HG03439 (cell line): ENCODE results near the gene IGDCC3.

ENCODE experiments used
- ATAC-seq: cut with Tn5 transposase; IDR thresholded peaks from one replicate; pipeline ENCODE4 v1.9.1; 2021; ENCODE audit warnings: mild to moderate bottlenecking, moderate library complexity; ENCODE audit not compliant: unreplicated experiment

The IGDCC3 gene

GRCh38 chr15:65377976-65378366, at the start of gene IGDCC3:
IGDCC3 (minus strand) TSS chr15:65378002; CDS start chr15:65377788, 214 bp downstream.
- no peak for ATAC-seq

GRCh38 chr15:65426216-65426853, 48.5 kb upstream of the IGDCC3 start:
- ATAC-seq: no peak

- no peak for ATAC-seq
These were observed 46.9 kb upstream of the IGDCC3 start for GRCh38 chr15:65424683-65425082.

GRCh38 chr15:65423976-65424679, 46.3 kb upstream of the IGDCC3 start:
- ATAC-seq: no peak

- ATAC-seq: no peak
These were observed 45.6 kb upstream of the IGDCC3 start for GRCh38 chr15:65423150-65423975.

GRCh38 chr15:65421360-65422215, 43.8 kb upstream of the IGDCC3 start:
- no peak for ATAC-seq

GRCh38 chr15:65420975-65421359, 43.2 kb upstream of the IGDCC3 start:
- no peak for ATAC-seq

GRCh38 chr15:65418596-65418995, 40.8 kb upstream of the IGDCC3 start:
- no peak for ATAC-seq

GRCh38 chr15:65416845-65417416, 39.1 kb upstream of the IGDCC3 start:
- no peak for ATAC-seq

- no peak for ATAC-seq
These were observed 37.2 kb upstream of the IGDCC3 start for GRCh38 chr15:65414841-65415621.

- no peak for ATAC-seq
These were observed 36.0 kb upstream of the IGDCC3 start for GRCh38 chr15:65413760-65414144.

GRCh38 chr15:65413051-65413759, 35.4 kb upstream of the IGDCC3 start:
- ATAC-seq: no peak

- no peak for ATAC-seq
These were observed 34.8 kb upstream of the IGDCC3 start for GRCh38 chr15:65412556-65412955.

GRCh38 chr15:65411465-65412071, 33.8 kb upstream of the IGDCC3 start:
- ATAC-seq: no peak

- ATAC-seq: no peak
These were observed 33.2 kb upstream of the IGDCC3 start for GRCh38 chr15:65410972-65411371.

GRCh38 chr15:65410036-65410435, 32.2 kb upstream of the IGDCC3 start:
- ATAC-seq: no peak

GRCh38 chr15:65409036-65409631, 31.3 kb upstream of the IGDCC3 start:
- no peak for ATAC-seq

- ATAC-seq: no peak
These were observed 30.7 kb upstream of the IGDCC3 start for GRCh38 chr15:65408324-65409035.
